HUES64 (cell line): ENCODE data around the gene HFM1.
"Not testable (repeated sequence)": the region's sequence is repeated elsewhere in the genome, so short reads cannot be mapped to it uniquely, and the experiment has no call there.

Source experiments
- H3K27ac ChIP-seq: 2 replicates; pipeline ENCODE4 v1.7.0; 2013; ENCODE audit warnings: low read depth, low read length, inconsistent platforms
- H3K27me3 ChIP-seq: 2 replicates; pipeline ENCODE4 v1.6.1; 2013; ENCODE audit warnings: mild to moderate bottlenecking, low read length; ENCODE audit not compliant: insufficient read depth
- H3K36me3 ChIP-seq: 2 replicates; pipeline ENCODE4 v1.6.1; 2013; ENCODE audit warnings: mild to moderate bottlenecking, low read length; ENCODE audit not compliant: insufficient read depth
- H3K4me1 ChIP-seq: 2 replicates; pipeline ENCODE4 v1.6.1; 2013; ENCODE audit warnings: mild to moderate bottlenecking, low read length, moderate library complexity; ENCODE audit not compliant: insufficient read depth
- H3K4me3 ChIP-seq: 2 replicates; pipeline ENCODE4 v1.5.1; 2013; ENCODE audit warnings: mild to moderate bottlenecking, low read length, moderate library complexity
- H3K9ac ChIP-seq: 2 replicates; pipeline ENCODE4 v1.6.1; 2013; ENCODE audit warnings: mild to moderate bottlenecking, low read depth, low read length
- H3K9me3 ChIP-seq: 2 replicates; pipeline ENCODE4 v1.6.1; 2013; ENCODE audit warnings: low read depth, low read length; ENCODE audit not compliant: insufficient read depth
- WGBS: fragments of 150-250, 120-280 bp; methylation state at CpG from one replicate; pipeline ENCODE4 v1.1.7; 2013; ENCODE audit warnings: missing lambda C conversion rate; 5-methylcytosine and 5-hydroxymethylcytosine counted together

Gene HFM1

GRCh38 chr1:91288843-91289553, 115.6 kb downstream of the HFM1 start:
- not testable (repeated sequence) for H3K27ac ChIP-seq, H3K9ac ChIP-seq, H3K9me3 ChIP-seq, H3K4me1 ChIP-seq, H3K4me3 ChIP-seq, H3K36me3 ChIP-seq, H3K27me3 ChIP-seq
- WGBS, result 88% methylated on average over 44 of the region's 47 CpGs

DNA sequence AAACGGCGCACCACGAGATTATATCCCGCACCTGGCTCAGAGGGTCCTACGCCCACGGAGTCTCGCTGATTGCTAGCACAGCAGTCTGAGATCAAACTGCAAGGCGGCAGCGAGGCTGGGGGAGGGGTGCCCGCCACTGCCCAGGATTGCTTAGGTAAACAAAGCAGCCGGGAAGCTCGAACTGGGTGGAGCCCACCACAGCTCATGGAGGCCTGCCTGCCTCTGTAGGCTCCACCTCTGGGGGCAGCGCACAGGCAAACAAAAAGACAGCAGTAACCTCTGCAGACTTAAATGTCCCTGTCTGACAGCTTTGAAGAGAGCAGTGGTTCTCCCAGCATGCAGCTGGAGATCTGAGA, 117.7 kb downstream of the HFM1 start:
- WGBS, result 34% methylated on average over 7 of the region's 13 CpGs
- not testable (repeated sequence) for H3K27ac ChIP-seq, H3K36me3 ChIP-seq, H3K4me3 ChIP-seq, H3K9me3 ChIP-seq, H3K9ac ChIP-seq, H3K4me1 ChIP-seq, H3K27me3 ChIP-seq

- H3K4me1 ChIP-seq, H3K27me3 ChIP-seq, H3K4me3 ChIP-seq, H3K9me3 ChIP-seq, H3K27ac ChIP-seq, H3K36me3 ChIP-seq, H3K9ac ChIP-seq: not testable (repeated sequence)
- WGBS, result 95% methylated on average over 13 of the region's 19 CpGs
These were observed 118.2 kb downstream of the HFM1 start for GRCh38 chr1:91286259-91286961.

DNA sequence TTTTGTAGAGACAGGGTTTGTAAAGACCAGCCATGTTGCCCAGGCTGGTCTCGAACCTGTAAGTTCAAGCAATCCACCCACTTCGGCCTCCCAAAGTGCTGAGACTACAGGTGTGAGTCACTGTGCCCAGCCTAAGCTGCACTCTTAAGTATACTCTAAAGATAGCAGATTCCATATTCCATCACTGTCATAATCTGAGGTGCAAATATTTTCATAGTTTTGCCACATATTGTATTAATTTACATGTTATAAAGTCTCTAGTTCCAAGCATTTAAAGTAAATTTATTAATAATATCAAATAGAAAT, 121.3 kb downstream of the HFM1 start:
- H3K9ac ChIP-seq, result no peak overlapping the region
- no peak overlapping the region for H3K27ac ChIP-seq
- 96% methylated on average over 2 of the region's 2 CpGs for WGBS
- no peaks in the 10 kb centered on the region for H3K4me1 ChIP-seq
- H3K9me3 ChIP-seq, result no peaks in the 10 kb centered on the region
- no peaks in the 10 kb centered on the region for H3K36me3 ChIP-seq
- no peak overlapping the region for H3K4me3 ChIP-seq
- H3K27me3 ChIP-seq, result no peaks in the 10 kb centered on the region

DNA sequence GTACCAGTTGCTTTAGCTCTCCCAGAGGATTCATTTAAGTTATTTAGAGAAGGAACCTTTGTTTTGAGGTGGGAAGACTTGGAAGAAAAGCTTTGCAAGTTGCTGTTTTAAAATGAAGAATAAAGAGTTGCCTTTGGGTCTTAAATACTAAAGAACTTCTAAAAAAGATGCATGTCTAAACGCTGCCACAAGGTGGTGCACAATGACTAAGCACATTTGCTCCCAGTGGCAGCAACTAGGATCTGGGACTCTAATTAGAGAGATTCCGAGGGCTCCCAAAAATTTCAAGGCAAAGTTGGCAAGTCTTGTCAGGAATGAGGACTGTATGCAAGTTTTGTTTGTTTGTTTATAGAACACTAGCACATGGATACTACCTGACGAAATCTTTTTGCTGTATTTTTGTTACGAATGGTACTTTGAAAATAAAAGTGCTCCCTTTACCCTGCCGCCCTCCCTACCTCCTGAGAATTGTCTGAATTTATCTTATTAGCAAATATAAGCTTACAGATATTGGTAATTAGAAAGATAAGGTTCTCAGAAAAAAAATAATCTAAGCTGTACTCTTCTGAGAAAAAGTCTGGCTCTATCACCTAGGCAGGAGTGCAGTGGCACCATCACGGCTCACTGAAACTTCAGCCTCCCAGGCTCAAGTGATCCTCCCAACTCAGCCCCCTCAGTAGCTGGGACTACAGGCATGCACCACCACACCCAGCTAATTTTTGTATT, 121.8 kb downstream of the HFM1 start:
- Histone ChIP-seq H3K4me3 (no peak overlapping the region), H3K9me3 (no peaks in the 10 kb centered on the region), H3K4me1 (no peaks in the 10 kb centered on the region), H3K9ac (no peak overlapping the region), H3K27me3 (no peaks in the 10 kb centered on the region), H3K27ac (no peak overlapping the region), H3K36me3 (no peaks in the 10 kb centered on the region)
- WGBS, result 59% methylated on average over 5 of the region's 6 CpGs

- Histone ChIP-seq H3K27ac (no peak overlapping the region), H3K4me3 (no peak overlapping the region), H3K27me3 (no peaks in the 10 kb centered on the region), H3K9me3 (no peaks in the 10 kb centered on the region), H3K4me1 (no peaks in the 10 kb centered on the region), H3K36me3 (no peaks in the 10 kb centered on the region), H3K9ac (no peak overlapping the region)
- 75% methylated on average over 5 of the region's 6 CpGs for WGBS
These were observed 122.9 kb downstream of the HFM1 start for GRCh38 chr1:91281782-91282181.

DNA sequence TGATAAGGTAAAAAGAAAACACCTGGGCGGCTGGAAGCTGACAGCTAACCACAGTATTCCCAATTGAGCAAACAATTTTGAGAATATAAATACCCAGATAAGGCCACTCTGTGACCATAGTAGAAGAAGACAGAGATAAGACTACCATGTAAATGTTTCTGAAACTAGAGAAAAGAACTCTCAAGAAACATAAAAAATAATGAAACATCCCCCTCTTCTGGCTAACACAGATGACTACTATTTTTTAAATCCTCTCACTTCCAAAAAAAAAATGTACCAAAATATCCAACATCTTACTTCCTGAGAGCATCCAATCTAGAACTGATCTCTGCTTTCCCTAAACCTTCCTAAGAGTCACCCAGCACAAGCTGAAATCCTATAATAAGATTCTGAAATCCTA, 125.9 kb downstream of the HFM1 start:
- Histone ChIP-seq H3K9me3 (no peaks in the 10 kb centered on the region), H3K27me3 (no peaks in the 10 kb centered on the region), H3K4me1 (no peaks in the 10 kb centered on the region), H3K27ac (no peak overlapping the region), H3K9ac (no peak overlapping the region), H3K36me3 (no peaks in the 10 kb centered on the region), H3K4me3 (no peak overlapping the region)
- WGBS, result no CpG with 5 or more reads among the region's 1 CpG

DNA sequence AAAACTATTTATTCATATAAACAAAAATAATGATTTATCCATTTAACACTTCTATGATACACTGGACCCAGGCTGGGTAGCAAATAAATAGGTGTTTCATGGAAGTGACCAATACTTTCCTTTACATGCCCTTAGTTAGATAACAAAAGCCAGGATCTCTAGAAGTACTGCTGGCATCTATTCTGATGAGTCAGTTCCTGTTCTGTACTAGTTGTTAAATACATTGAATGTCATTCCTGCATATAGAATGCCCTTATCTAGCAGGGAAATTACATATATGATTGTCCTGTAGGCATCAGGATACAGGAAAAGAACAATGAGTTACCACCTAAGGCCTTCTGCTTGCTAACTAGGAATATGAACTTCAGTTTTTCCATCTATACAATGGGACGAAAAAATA, 130.8 kb downstream of the HFM1 start:
- no CpG with 5 or more reads among the region's 1 CpG for WGBS
- no peak overlapping the region for H3K27ac ChIP-seq

DNA sequence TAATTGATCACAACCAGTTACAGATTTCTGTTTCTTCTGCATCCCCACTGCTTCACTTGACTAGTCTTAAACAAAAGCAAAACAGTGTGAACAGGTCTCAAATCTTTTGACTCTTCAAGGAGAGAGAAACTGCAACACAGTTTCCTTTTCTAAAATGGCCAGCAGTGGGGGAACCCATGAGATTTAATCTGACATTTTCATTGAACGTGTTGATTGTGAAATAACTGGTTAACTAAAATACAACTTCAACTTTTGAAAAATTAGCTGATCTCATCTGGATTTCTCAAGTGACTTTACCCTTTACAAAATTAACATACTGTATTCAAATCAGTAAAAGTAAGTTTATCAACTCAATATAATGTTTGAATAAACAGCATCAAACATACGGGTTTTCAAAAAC, 143.0 kb downstream of the HFM1 start:
- no peaks in the 10 kb centered on the region for H3K27me3 ChIP-seq
- WGBS, result 97% methylated on average over 2 of the region's 2 CpGs

More for the DNA sequence above, 130.8 kb downstream of the HFM1 start:
- Histone ChIP-seq H3K36me3 (no peaks in the 10 kb centered on the region), H3K4me1 (peaks cover 6% of the 10 kb centered on the region; the same call in 1 of the 2 replicates), H3K9me3 (no peaks in the 10 kb centered on the region), H3K4me3 (no peak overlapping the region), H3K27me3 (no peaks in the 10 kb centered on the region), H3K9ac (no peak overlapping the region)

GRCh38 chr1:91245435-91245834, 159.2 kb downstream of the HFM1 start:
- Histone ChIP-seq H3K4me1 (peaks cover 23% of the 10 kb centered on the region), H3K9me3 (no peaks in the 10 kb centered on the region), H3K27ac (no peak overlapping the region), H3K4me3 (no peak overlapping the region), H3K36me3 (no peaks in the 10 kb centered on the region), H3K9ac (no peak overlapping the region), H3K27me3 (no peaks in the 10 kb centered on the region)
- 13% methylated on average over 3 of the region's 3 CpGs for WGBS

More for the DNA sequence above, 143.0 kb downstream of the HFM1 start:
- Histone ChIP-seq H3K9me3 (no peaks in the 10 kb centered on the region), H3K9ac (no peak overlapping the region), H3K4me3 (no peak overlapping the region), H3K36me3 (no peaks in the 10 kb centered on the region), H3K4me1 (no peaks in the 10 kb centered on the region; the same call in 1 of the 2 replicates), H3K27ac (no peak overlapping the region)

- no CpG with 5 or more reads among the region's 2 CpGs for WGBS
- no peaks in the 10 kb centered on the region for H3K27me3 ChIP-seq
- H3K9ac ChIP-seq, result no peak overlapping the region
- no peak overlapping the region for H3K27ac ChIP-seq
- H3K36me3 ChIP-seq, result no peaks in the 10 kb centered on the region
- no peaks in the 10 kb centered on the region for H3K9me3 ChIP-seq
- no peak overlapping the region for H3K4me3 ChIP-seq
- peaks cover 23% of the 10 kb centered on the region for H3K4me1 ChIP-seq
These were observed 159.9 kb downstream of the HFM1 start for GRCh38 chr1:91244737-91245136.
